Measurements from ENCODE around the gene VPS16.
"Not testable (repeated sequence)": the region's sequence is repeated elsewhere in the genome, so short reads cannot be mapped to it uniquely, and the experiment has no call there.

DNA sequence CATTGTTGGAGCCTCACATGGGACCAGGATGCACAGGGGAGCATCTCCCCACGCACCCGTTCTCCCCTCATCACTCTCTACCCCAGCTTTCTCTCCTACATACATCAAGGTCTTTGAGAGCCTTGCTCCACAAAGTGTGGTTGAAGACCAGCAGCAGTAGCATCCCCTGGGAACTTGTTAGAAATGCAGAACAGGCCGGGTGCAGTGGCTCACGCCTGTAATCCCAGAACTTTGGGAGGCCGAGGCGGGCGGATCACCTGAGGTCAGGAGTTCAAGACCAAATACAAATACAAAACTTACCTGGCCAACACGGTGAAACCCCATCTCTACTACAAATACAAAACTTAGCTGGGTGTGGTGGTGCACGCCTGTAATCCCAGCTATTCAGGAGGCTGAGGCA lies 32.6 kb upstream of the VPS16 start:
- not testable (repeated sequence) for TF ChIP-seq EZH2 (IDR thresholded peaks at IDR 0.05); FOXP2 (optimal IDR thresholded peaks at IDR 0.05; ENCODE audit: control extremely low read depth, extremely low read length, insufficient read depth)
